KMS-11 (cell line): ENCODE measurements around the gene ADAMTS2.

Experiments used
- H2AFZ ChIP-seq: fragments of 200-600 bp; sonication (generic); 2 replicates; pipeline ENCODE4 v1.6.1; 2016; ENCODE audit warnings: antibody characterized with exemption, mixed run types, low read depth
- H3K27ac ChIP-seq: fragments of 200-600 bp; sonication (generic); 2 replicates; pipeline ENCODE4 v1.6.1; 2016; ENCODE audit warnings: mild to moderate bottlenecking, mixed run types
- H3K27me3 ChIP-seq: fragments of 200-600 bp; sonication (generic); 2 replicates; pipeline ENCODE4 v1.6.1; 2017; ENCODE audit warnings: mild to moderate bottlenecking, low read depth, mixed run types, moderate library complexity; ENCODE audit not compliant: insufficient read depth
- H3K36me3 ChIP-seq: fragments of 200-600 bp; sonication (generic); 2 replicates; pipeline ENCODE4 v1.6.1; 2017; ENCODE audit warnings: mild to moderate bottlenecking, mixed run types; ENCODE audit not compliant: insufficient read depth
- H3K4me1 ChIP-seq: fragments of 200-600 bp; sonication (generic); 2 replicates; pipeline ENCODE4 v1.6.1; 2016; ENCODE audit warnings: mild to moderate bottlenecking, low read depth, mixed run types; ENCODE audit not compliant: poor library complexity, severe bottlenecking
- H3K4me2 ChIP-seq: fragments of 200-600 bp; sonication (generic); 2 replicates; pipeline ENCODE4 v1.7.0; 2016; ENCODE audit warnings: mild to moderate bottlenecking, mixed run types
- H3K4me3 ChIP-seq: fragments of 200-600 bp; sonication (generic); IDR thresholded peaks from 2 replicates; pipeline ENCODE4 v1.6.1; 2017; ENCODE audit warnings: low read depth, low read length, mixed read lengths; ENCODE audit not compliant: insufficient read depth
- H3K79me2 ChIP-seq: fragments of 200-600 bp; sonication (generic); 2 replicates; pipeline ENCODE4 v1.6.1; 2016; ENCODE audit warnings: low read depth, mixed run types; ENCODE audit not compliant: insufficient read depth
- H3K9ac ChIP-seq: fragments of 200-600 bp; sonication (generic); 2 replicates; pipeline ENCODE4 v1.6.1; 2016; ENCODE audit warnings: mild to moderate bottlenecking, mixed run types
- H4K20me1 ChIP-seq: fragments of 200-600 bp; sonication (generic); 2 replicates; pipeline ENCODE4 v1.6.1; 2016; ENCODE audit warnings: mild to moderate bottlenecking, mixed run types; ENCODE audit not compliant: insufficient read depth
- TF ChIP-seq, protein P1 (sequence below): fragments of 200-600 bp; sonication (generic); conservative IDR thresholded peaks from 2 replicates; pipeline ENCODE4 v1.6.1; 2017; ENCODE audit warnings: low read depth, mild to moderate bottlenecking, antibody characterized with exemption, low read length, moderate library complexity, mixed read lengths

The ADAMTS2 gene

DNA sequence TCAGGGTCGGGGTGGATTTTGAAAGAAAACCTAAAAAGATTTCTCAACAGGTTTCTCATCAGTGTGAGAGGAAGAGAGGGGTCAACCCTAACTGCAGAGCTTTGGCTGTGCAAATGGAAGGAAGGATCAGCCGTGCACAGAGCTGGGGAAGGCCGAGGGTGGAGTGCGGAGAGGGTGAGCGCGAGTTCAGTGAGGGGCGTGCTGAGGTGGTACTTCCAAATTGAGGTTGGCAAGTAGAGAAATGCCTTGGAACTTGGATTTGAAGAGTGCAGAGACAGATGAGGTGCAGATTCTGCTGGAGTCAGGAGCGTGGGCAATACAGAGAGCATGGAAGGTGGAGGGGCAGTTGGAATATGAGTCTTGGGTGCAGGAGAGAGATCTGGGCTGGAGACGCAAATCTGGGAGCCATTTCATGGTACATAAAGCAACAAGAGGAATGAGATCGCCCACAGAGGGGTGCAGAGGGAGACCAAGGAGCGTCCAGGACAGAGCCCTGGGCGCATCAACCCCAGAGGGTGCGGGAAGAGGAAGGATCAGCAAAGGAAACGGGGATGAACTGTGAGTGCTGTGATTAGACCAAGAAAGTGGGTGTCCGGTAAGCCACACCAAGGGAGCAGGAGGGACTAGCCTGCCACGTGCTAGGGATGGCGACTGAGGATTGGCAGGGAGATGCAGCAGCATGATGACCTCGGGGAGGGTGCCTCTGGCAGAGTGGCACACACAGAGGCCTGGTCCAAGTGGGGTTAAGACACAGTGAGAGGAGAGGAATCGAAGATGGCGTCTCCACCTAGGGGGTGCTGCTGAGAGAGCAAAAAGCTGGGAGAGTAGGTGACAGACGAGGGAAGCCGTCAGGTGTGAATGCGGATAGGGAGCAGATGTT is 105.8 kb downstream of the ADAMTS2 start:
- Histone ChIP-seq H3K36me3 (no peaks in the 10 kb centered on the region), H2AFZ (no peak overlapping the region), H3K79me2 (no peaks in the 10 kb centered on the region), H3K27ac (no peak overlapping the region), H3K4me3 (no peak overlapping the region), H3K4me1 (no peaks in the 10 kb centered on the region), H4K20me1 (no peaks in the 10 kb centered on the region), H3K27me3 (no peaks in the 10 kb centered on the region), H3K9ac (no peak overlapping the region), H3K4me2 (no peak overlapping the region)
- TF ChIP-seq, protein P1, sequence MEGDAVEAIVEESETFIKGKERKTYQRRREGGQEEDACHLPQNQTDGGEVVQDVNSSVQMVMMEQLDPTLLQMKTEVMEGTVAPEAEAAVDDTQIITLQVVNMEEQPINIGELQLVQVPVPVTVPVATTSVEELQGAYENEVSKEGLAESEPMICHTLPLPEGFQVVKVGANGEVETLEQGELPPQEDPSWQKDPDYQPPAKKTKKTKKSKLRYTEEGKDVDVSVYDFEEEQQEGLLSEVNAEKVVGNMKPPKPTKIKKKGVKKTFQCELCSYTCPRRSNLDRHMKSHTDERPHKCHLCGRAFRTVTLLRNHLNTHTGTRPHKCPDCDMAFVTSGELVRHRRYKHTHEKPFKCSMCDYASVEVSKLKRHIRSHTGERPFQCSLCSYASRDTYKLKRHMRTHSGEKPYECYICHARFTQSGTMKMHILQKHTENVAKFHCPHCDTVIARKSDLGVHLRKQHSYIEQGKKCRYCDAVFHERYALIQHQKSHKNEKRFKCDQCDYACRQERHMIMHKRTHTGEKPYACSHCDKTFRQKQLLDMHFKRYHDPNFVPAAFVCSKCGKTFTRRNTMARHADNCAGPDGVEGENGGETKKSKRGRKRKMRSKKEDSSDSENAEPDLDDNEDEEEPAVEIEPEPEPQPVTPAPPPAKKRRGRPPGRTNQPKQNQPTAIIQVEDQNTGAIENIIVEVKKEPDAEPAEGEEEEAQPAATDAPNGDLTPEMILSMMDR: no peak

DNA sequence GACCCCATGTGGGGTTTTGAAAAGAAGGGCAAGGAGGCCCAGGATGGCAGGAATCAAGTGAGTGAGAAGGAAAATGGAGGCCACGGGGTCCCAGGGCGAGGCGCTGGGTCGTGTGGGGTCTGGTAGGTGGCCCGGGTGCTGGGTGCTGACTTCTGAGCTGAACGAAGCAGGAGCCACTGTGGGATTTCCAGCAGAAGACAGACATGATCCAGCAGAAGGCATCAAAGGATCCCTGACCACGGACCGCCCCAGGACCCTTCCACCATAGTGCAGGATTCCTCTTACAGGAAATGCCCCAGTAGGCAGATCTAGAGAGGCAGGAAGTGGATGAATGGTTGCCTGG is 106.7 kb downstream of the ADAMTS2 start:
- Histone ChIP-seq H4K20me1 (no peaks in the 10 kb centered on the region), H3K27ac (no peak overlapping the region), H3K4me3 (no peak overlapping the region), H3K4me2 (no peak overlapping the region), H3K79me2 (no peaks in the 10 kb centered on the region), H3K4me1 (no peaks in the 10 kb centered on the region), H3K36me3 (no peaks in the 10 kb centered on the region), H3K27me3 (no peaks in the 10 kb centered on the region), H2AFZ (no peak overlapping the region), H3K9ac (no peak overlapping the region)
- TF ChIP-seq, protein P1: no peak

DNA sequence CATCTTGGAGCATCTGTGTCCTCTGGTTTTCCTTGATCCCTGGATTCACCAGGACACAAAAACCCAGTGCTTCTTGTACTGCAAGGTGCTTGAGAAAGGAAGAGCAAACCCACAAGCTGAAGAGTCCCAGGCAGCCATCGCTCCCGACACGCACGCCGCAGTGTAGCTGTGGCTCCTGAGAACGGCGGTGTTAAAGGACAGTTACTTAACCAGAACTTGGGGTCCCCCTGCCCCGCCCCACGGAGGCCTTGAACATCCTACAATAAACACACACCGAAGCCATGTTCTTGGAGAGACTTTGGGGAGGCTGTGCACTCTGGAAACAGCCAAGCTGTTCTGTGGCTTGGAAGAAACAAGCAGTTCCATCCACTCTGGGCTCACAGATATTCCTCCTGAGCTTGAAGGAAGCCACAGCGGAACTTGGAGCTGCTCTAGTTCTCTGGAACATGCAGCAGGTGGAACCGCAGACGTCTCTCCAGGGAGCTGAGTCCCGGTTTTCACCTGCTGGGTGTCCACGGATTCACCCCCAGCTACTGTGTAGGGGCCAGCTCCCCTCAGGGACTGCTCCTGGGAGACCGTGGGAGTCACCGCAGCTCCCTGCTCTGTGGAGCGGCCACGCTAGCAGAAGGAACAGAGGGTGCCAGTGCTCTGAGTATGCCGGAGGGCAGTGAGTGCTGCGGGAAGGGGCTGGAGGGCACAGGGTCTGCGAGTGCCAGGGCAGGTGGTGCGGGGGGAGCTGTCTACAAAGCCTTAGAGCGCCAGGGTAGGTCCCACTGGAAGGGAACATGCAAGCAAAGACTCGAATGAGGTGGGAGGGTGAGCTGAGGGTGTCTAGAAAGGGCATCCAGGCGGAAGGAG is 107.3 kb downstream of the ADAMTS2 start:
- Histone ChIP-seq H3K36me3 (no peaks in the 10 kb centered on the region), H3K27ac (no peak overlapping the region), H3K4me3 (no peak overlapping the region), H4K20me1 (no peaks in the 10 kb centered on the region), H2AFZ (no peak overlapping the region), H3K27me3 (peaks cover 2% of the 10 kb centered on the region; the same call in 1 of the 2 replicates), H3K79me2 (no peaks in the 10 kb centered on the region), H3K4me2 (no peak overlapping the region), H3K4me1 (no peaks in the 10 kb centered on the region), H3K9ac (no peak overlapping the region)
- TF ChIP-seq, protein P1: no peak

DNA sequence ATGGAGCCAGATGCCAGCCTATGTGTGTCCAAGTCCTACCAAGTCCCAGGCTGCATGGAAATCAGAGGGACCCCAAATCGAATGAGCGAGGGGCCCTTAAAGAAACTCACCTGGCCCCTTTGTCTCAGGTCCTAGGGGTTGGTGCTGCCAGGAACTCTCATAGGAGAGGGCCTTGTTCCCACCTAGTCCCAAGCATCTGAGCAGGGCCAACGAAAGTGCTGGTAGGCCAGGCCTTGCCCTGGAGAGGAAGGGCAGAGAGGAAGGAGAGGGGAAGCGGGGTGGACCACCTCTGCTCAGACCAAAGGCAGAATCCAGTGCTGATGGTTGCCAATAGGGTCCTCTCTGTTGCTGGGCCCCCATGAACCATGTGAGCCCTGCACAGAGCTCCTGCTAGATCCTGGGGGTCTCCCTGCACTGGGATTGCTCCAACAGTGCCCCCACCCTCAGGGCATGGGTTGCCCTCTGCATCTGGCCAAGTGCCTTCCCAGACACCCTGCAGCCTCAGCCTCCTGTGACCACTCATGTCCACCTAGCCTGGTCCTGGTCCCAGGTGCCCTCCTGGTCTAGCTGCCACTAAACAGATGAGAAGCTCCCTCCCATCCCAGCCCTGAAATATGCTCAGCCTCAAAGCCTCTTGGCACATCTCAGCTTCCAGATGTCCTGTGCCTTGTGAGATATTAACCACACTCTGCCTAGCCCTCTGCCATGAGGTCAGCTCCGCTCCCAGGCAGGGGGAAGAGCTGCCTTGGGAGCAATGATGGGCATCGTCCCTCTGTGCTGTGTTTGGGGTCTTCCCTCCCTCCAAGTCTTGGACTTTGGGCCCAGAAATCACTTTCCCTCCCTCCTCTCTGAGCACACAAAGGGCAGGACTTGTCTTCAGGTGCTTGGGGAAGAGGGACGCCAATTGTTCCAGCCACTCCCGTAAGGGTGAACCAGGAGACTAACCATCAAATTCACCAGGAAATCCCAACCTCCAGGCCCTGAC is 109.6 kb downstream of the ADAMTS2 start:
- H3K27me3 ChIP-seq: peaks cover 4% of the 10 kb centered on the region; the same call in 1 of the 2 replicates
- no peak overlapping the region for H3K4me2 ChIP-seq

More for the DNA sequence above, 109.6 kb downstream of the ADAMTS2 start:
- no peaks in the 10 kb centered on the region for H3K79me2 ChIP-seq
- H2AFZ ChIP-seq: no peak overlapping the region
- H3K9ac ChIP-seq: no peak overlapping the region
- H4K20me1 ChIP-seq: no peaks in the 10 kb centered on the region
- no peak overlapping the region for H3K27ac ChIP-seq
- TF ChIP-seq, protein P1: no peak
- no peaks in the 10 kb centered on the region for H3K4me1 ChIP-seq
- no peak overlapping the region for H3K4me3 ChIP-seq
- H3K36me3 ChIP-seq: no peaks in the 10 kb centered on the region
